Hepatic stellate cell (primary cell): ENCODE results near the gene ZNF490.
"Not testable (repeated sequence)": the region's sequence is repeated elsewhere in the genome, so short reads cannot be mapped to it uniquely, and the experiment has no call there.

Experiments used
- DNase-seq: peaks from one replicate; pipeline ENCODE4 v3.0.0; 2011; ENCODE audit warnings: low spot score

The ZNF490 gene

DNA sequence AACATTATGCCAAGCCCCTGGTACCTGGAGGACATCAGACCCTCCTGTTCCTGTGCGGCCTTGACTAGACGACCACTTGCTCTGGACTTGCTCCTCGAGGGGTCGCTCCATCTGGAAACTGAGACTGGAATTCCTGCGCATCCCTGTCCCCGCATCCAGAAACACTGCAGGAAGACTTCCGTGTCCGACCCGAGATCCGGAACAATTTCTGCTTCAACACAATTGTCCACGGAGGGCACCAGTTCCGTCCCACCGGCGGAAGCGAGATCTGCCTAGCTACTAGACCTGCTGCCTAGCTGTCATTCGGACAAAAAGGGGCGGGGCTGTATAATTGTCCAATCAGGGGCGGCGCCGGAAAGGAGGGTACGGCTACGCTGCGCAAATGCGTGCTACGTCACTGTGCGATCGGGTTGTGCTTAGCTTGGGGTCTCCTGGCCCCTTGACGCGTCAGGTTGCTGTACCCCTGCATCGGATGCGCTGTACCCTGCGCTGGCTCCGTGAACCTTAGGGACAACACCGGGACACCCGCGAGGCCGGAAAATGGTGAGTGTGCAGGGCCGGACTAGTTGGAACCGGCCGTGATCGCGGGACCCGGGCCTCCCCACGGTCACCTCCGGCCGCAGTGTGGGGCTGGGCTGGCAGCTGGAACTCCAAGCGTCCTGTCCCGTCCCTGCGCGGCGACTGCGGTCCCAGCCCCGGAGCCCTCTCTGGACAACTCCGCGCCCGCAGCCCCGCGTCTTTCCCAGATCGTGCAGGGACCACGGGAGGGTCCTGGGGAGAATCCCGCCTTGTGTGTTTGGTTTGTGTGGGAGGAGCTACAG, at the start of gene ZNF490, which contains the start of gene ZNF791:
Gene ZNF490 (minus strand): TSS at position 274 of the 821 bp plus-strand sequence. CDS start 133 bp downstream, at position 141.
Gene ZNF791 (plus strand): TSS at position 381 of the 821 bp plus-strand sequence. CDS start 160 bp downstream, at position 541.
- DNase-seq: peak; percentile 99

DNA sequence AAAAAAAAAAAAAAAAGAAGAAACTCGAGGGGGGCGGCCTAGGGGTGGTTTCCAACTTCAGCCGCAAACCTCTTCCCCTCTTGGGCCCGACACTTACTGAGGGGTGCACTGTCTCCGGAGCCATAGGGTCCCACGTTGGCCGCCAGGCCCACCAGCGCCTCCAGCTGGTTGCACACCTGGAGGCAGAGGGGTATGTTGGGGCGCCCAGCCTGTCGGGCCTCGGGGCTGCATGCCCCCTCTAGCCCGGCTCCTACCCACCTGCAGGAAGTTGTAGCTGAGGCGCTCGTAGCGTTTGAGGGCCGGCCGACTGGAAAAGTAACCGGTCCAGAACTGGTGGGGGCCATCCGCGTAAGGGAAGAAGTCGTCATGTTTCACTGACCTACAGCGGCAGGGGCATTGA, 47.4 kb upstream of the ZNF490 start:
- DNase-seq: no peak

DNA sequence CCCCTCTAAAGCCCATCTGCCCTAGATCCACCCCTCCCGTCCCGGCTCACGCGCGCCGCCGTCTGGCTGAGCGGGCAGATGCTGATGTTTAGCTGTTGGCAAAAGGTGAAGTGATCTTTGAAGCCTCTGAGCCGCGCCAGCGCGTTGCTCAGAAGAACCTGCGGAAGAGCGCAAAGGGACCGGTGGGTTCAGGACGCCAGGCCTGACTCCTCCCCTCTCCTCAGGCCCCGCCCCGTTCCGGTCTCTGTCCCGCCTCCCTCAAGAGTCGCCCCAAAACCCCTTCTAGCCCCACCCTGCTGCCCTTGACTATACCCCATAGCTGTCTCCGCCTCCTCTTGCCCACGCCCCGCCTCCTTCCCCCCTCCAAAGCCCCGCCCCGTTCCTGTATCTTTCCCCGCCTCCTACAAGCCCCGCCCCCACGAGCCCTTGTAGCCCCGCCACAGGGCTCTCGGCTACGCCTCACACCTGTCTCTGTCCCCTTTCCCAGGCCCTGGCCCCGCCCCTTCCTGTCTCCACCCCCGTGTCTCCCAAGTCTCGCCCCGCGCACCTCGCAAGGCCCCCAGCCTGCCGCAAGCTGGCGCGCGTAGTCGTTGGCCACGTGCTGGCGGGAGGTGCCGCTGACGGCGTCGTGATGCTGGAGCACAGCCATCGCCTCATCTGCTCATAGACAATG, 46.4 kb upstream of the ZNF490 start:
- no peak for DNase-seq

DNA sequence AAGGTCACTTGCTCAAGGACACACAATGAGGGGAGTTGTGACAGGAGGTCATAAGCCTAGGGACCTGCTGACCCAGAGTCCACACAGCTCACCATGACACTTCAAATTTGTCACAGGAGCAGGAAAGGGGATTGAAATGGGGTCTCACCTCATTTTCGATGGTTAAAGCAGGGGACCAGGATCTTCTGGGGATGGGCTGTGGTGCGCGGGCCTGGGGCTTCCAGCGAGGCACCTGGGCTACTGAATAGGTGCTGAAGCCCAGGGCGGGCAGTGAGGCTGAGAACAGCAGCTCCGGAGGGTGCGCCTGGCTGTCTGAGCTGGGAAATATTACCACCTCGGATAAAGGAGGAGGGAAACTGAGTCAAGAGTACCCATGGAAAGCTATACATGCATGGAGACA, 44.9 kb upstream of the ZNF490 start:
- DNase-seq: no peak

DNA sequence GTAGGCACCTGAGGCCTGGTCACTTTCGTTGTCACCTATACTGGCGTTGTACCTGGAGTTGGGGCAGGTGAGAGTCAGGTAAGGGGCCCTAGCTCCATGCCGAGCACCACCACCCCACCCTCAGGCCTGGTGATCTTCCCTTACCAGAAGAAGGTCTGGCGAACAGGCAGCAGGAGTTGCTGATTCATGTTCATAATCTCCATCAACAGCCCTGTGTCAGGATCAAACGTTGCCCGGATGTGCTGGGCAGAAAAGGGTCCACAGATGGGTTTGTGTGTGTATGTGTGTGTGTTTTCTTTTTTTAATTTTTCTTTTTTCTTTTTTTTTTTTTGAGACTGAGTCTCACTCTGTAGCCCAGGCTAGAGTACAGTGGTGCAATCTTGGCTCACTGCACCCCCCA, 41.6 kb upstream of the ZNF490 start:
- DNase-seq: no peak

DNA sequence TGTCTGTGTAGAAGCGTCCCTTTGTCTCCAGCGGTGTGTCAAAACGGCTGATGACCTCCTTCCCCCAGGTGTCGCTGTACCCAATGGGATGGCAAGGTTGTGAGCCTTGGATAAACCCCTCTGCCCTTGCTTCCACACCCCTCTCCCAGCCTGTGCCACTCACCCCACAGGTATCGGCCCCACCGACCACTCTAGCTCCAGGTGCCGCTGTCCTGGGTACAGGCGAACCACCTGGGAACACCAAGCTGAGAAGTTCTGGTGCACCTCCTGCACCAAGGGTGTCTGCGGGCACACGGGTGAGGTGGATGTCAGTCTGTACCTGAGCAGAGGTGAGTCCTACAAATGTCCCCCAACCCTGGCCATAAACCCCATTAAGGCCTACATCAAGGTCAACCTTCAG, 39.3 kb upstream of the ZNF490 start:
- DNase-seq: no peak

DNA sequence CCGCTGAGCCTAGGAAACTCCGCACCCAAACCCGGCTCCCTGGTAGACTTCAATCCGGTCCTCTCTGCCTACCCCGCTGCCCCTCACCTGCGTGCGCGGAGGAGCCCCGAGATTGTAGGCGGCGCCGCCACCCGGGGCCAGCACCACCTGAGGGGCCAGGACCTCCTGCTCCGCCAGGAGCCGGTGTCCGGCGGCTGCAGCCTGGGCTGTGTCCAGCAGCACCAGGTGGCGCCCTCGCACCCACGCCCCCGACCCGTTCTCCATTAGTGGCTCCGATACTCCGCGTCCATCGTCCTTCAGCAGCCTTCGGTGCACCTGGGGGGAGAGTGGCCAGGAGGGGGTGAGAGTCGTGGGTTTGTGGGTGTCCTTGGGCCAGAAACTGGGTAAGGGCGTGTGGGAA, 37.5 kb upstream of the ZNF490 start:
- DNase-seq: peak; percentile 24

DNA sequence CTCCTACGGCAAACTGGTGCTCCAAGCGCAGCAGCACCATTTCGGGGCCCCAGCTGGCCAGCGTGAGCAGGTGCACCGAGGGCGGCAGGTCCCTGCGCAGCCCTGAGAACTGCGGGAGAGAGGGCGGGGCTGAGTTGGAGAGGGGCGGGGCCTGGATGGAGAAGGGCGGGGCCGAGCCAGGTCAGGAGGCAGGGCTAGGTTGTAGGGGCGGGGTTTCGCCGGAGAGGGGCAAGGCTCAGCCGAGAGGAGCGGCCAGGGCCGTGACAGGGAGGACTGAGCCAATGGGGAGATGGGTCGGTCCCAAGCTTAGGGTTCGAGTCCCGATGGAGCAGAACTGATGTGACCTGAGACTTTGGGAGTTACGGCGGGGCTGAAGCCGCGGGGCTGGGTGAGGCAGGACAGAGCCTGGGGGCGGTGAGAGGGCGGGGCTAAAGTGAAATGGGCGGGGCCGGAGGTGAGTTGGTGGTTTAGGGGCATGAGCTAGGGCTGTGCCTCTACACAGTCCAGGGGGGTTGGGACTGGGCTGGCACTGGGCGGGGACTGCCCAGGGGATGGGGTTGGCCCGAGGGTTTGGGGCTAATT, 37.0 kb upstream of the ZNF490 start:
- DNase-seq: no peak

DNA sequence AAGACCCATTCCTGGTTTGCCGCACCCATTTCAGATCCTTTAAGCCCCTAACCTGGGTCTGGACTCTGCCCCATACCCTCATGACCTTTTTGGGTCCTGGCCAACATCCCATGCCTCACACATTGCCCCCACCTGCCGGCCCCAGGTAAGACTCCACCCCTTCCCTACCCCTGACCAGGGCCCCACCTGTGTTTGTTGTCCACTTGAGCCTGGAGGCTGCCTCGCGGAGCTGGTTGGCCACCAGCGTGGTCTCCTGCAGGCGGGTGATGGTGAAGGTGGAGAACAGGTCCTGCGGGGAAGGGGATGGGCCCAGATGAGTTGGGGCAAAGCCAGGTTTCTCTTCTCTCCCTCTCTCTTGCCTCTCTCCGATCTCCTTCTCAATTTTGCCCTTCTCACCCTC, 36.4 kb upstream of the ZNF490 start:
- no peak for DNase-seq

DNA sequence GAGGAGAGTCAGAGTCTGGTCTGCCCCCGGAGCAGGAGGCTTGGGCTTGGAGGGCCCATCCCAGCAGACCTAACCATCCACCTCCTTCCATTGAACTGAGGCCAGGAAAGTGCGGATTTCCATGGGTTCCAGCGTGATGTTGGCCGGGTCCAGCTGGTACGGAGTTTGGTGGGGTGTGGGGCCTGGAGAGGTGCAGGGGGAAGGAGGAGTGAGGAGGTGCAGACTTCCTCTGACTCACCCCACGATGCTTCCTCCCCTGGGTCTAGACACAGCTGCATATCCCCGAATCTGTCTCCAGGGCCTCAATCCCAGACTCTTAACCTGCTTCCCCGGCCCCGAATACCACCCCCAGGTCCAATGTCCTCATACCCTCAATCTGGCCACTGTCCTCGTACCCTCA, 35.9 kb upstream of the ZNF490 start:
- no peak for DNase-seq

DNA sequence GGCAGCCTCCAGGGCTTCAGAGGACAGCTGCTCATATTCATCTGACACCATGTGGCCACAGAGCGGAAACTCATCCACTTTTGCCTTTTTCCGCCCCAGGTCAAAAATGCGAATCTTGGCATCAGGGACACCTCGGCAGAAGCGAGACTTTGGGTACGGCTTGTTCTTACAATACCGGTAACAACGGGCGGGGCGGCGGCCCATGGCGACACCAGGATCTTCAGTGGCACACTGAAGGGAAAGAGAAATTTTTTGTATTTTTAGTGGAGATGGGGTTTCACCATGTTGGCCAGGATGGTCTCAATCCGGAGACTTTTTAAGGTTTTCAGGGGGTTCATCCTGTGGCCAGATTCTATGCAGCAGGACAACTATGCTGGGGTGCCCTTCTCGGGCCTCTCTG, 33.1 kb upstream of the ZNF490 start:
- not testable (repeated sequence) for DNase-seq

DNA sequence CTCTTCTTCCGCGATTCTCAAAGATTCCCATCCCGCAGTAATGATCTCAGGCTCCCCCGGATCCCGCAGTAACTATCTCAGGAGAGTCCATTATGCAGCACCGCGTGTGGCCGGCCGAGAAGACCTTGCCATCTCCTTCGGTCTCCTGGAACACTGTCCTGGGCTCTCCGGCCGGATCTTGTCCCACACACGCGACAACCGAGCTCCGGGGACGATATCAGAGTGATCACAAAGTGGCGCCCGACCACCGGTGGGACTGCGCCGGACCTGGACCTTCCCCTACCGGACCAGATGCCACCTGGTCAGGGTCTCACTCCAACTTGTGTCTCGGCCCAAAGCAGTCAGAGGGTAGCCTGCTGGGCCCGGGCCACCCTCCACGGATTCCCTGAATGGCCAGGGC, 31.9 kb upstream of the ZNF490 start:
- no peak for DNase-seq

DNA sequence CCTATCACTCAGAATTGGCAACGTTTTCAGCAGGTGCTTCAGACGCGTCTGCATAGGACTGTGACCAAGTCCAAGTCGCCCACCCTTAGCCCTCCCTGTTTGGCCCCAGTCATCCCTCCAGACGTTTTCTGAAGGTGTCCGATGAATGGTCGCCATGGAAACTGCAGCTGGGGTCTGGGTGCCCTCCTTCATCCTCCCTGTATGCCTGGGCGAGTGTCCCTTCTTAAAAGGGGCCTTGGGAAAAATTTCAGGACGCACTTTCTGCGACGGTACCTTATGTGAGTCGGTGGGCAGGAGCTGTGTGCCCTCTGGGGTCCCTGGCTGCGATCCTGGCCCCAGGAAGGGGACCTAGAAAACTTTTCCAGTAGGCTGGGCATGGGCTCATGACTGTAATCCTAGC, 30.8 kb upstream of the ZNF490 start:
- no peak for DNase-seq

DNA sequence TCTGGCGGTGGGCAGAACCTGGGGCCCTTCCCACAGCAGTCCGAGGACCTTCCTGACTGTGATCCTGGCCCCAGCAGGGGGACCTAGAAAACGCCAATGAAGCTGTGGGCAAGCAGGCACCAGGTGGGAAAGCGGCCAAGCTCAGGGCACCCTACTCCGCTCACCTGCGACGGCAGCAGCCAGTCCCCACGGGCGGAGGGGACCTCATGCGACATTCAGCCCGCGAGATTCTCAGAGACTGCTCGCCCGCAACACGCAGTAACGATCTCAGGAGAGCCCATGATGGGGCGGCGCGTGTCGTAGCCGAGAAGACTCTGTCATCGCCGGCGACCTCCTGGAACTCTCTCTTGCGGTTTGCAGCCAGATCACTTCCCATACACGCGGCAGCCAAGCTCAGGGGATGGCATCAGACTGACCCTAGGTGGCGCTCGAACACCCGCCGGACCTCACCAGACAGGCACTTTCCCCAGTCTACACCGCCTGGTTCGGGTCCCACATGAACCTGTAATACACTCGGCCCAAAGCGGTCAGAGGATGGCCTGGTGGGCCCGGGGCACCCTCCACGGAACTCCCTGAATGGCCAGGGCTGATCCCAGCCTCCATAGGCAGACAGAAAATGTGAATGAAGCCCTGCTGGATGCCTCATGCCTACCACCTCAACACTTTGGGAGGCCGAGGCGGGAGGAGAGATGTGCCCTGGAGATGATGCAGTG, 29.4 kb upstream of the ZNF490 start:
- DNase-seq: peak; percentile 94

DNA sequence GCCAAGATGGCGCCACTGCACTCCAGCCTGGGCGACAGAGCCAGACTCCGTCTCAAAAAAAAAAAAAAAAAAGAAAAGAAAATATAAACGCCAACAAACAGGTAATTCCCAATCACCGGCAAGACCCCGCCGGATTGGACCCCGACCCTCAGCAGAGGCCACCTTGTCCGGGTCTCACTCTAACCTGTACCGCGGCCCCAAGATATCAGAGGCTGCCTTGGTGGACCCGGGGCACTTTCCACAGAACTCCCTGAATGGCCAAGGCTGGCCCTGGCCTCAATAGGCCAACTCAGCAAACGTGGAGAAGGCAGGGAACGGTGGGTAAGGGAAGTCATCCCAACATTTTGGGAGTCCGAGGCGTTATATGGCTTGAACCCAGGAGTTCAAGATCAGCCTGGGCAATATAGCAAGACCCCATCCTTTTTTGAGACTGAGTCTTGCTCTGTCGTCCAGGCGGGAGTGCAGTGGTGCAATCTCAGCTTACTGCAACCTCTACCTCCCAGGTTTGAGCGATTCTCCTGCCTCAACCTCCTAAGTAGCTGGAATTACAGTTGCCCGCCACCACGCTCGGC, 28.1 kb upstream of the ZNF490 start:
- DNase-seq: no peak

DNA sequence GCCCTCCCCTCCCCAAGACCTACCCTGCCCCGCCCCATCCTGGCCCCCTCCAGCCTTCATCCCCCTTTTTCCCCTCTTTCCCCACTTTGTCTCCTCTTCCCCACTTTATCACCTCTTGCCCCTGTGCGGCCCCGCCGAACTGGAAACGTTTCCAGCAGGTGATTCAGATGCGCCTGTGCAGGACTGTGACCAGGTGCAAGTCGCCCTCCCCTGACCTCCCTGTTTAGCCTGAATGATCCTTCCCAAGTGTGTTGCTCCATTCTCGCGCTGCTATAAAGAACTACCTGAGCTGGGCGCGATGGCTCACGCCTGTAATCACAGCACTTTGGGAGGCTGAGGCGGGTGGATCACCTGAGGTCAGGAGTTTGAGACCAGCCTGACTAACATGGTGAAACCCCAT, 26.0 kb upstream of the ZNF490 start:
- DNase-seq: no peak

DNA sequence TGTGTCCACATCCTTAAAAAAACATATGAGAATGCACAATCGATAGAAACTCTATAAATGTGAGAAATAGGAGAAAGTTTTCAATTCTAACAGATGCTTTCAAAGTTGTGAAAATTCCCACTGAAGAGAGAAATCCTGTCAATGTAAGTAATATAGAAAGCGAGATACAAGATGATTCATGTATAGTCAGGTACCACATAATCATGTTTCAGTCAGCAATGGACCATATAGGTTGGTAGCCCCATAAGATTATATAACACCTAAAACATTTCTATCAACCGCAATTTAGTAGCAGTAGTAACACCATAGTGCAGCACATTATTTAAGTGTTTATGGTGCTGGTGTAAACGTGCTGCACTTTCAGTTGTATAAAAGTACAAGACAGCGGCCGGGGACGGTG, 18.6 kb upstream of the ZNF490 start:
- DNase-seq: no peak

DNA sequence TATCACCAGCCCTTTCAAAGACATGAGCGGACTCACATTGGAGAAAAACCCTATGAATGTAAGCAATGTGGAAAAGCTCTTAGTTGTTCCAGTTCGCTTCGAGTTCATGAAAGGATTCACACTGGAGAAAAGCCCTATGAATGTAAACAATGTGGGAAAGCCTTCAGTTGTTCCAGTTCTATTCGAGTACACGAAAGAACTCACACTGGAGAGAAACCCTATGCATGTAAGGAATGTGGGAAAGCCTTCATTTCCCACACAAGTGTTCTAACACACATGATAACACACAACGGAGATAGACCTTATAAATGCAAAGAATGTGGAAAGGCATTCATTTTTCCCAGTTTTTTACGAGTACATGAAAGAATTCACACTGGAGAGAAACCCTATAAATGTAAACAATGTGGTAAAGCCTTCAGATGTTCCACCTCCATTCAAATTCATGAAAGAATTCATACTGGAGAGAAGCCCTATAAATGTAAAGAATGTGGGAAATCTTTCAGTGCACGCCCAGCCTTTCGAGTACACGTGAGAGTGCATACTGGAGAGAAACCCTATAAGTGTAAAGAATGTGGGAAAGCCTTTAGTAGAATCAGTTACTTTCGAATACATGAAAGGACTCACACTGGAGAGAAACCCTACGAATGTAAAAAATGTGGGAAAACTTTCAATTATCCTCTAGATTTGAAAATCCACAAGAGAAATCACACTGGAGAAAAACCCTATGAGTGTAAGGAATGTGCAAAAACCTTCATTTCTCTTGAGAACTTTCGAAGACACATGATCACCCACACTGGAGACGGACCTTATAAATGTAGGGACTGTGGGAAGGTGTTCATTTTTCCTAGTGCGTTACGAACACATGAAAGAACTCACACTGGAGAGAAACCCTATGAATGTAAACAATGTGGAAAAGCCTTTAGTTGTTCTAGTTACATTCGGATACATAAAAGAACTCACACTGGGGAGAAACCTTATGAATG, 17.7 kb upstream of the ZNF490 start:
- no peak for DNase-seq

DNA sequence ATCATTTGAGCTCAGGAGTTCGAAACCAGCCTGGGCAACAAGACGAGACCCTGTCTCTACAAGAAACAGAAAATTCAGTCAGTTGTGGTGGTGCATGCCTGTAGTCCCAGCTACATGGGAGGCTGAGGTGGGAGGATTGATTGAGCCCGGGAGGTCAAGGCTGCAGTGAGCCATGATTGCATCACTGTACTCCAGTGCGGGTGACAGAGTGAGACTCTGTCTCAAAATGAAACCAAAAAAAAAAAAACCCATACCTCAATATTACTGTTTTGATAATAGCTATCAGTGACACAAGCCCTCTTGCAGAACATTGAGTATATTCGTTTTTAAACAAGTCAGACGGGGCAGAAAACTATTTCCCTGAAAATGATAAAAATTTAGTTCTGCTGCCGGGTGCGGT, 16.3 kb upstream of the ZNF490 start:
- DNase-seq: no peak

DNA sequence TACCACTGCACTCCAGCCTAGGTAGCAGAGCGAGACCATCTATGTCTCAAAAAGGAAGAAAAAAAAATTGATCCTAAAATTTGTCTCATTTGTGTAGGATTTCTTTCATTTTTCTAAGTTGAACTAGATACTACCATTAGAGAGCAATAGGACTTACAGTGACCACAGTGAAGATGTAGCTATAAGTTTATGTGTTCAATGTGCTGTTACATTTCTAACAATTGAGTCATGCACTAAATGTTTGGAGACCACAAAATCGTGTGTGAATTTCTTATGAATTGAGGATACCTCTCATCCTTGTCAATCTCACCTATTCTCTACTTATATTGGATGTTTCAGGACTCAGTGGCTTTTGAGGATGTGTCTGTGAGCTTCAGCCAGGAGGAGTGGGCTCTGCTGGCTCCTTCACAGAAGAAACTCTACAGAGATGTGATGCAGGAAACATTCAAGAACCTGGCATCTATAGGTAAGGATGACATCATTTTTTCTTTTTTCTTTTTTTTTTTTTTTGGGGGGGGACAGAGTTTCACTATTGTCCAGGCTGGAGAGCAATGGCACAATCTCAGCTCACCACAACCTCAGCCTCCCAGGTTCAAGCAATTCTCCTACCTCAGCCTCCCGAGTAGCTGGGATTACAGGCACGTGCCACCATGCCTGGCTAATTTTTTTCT, 12.9 kb upstream of the ZNF490 start:
- DNase-seq: no peak
